ENCODE data around the gene ADPRH.

DNA sequence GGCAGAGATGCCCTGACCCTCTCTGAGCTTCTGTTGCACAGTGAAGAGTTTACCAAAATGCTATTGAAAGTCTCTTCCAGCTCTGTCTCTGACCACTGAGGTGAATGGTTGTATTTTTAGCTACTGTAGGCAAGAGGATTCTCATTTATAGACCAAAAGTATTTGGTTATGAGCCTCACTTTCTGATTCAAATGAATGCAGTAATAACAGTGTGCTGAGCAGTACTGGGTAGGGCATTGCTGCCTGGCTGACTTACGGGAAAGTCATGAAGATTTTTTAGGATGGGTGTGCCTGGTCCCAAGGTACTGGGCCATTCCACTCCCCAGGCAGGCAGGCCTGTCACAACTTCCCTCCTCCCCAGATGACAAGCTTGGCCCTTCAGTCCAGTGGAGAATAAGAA, 33.9 kb downstream of the ADPRH start:
- TF ChIP-seq, protein P1, sequence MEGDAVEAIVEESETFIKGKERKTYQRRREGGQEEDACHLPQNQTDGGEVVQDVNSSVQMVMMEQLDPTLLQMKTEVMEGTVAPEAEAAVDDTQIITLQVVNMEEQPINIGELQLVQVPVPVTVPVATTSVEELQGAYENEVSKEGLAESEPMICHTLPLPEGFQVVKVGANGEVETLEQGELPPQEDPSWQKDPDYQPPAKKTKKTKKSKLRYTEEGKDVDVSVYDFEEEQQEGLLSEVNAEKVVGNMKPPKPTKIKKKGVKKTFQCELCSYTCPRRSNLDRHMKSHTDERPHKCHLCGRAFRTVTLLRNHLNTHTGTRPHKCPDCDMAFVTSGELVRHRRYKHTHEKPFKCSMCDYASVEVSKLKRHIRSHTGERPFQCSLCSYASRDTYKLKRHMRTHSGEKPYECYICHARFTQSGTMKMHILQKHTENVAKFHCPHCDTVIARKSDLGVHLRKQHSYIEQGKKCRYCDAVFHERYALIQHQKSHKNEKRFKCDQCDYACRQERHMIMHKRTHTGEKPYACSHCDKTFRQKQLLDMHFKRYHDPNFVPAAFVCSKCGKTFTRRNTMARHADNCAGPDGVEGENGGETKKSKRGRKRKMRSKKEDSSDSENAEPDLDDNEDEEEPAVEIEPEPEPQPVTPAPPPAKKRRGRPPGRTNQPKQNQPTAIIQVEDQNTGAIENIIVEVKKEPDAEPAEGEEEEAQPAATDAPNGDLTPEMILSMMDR (IDR thresholded peaks at IDR 0.05), result no peak
- TF ChIP-seq POLR2A (IDR thresholded peaks at IDR 0.05), result no peak

All from body of pancreas (tissue), 4 donors.